ACC112 (cell line): ENCODE results near the gene LPCAT3.
"Not testable (repeated sequence)": the region's sequence is repeated elsewhere in the genome, so short reads cannot be mapped to it uniquely, and the experiment has no call there.

Experiments
- H2AFZ ChIP-seq: fragments of 200-600 bp; sonication (generic); one replicate; pipeline ENCODE4 v1.6.0; 2017; ENCODE audit warnings: antibody characterized with exemption, low read length; ENCODE audit not compliant: unreplicated experiment
- H3K27ac ChIP-seq: fragments of 200-600 bp; sonication (generic); 2 replicates; pipeline ENCODE4 v1.5.1; 2014; ENCODE audit warnings: low read depth, mild to moderate bottlenecking, antibody characterized with exemption, low read length, moderate library complexity
- H3K27me3 ChIP-seq: fragments of 200-600 bp; sonication (generic); 2 replicates; pipeline ENCODE4 v1.6.1; 2014; ENCODE audit warnings: mild to moderate bottlenecking, antibody characterized with exemption, low read length, moderate library complexity, mixed read lengths; ENCODE audit not compliant: insufficient read depth
- H3K36me3 ChIP-seq: fragments of 200-600 bp; sonication (generic); 2 replicates; pipeline ENCODE4 v1.6.1; 2016; ENCODE audit warnings: mild to moderate bottlenecking, antibody characterized with exemption, low read length, moderate library complexity, mixed read lengths; ENCODE audit not compliant: insufficient read depth
- H3K4me1 ChIP-seq: fragments of 200-600 bp; sonication (generic); one replicate; pipeline ENCODE4 v1.6.1; 2016; ENCODE audit warnings: low read length, mixed read lengths; ENCODE audit not compliant: insufficient read depth, unreplicated experiment, control insufficient read depth
- H3K4me3 ChIP-seq: fragments of 200-600 bp; sonication (generic); 2 replicates; pipeline ENCODE4 v1.5.1; 2014; ENCODE audit warnings: mild to moderate bottlenecking, low read depth, low read length
- H3K79me2 ChIP-seq: fragments of 200-600 bp; sonication (generic); one replicate; pipeline ENCODE4 v1.6.0; 2016; ENCODE audit warnings: low read length; ENCODE audit not compliant: control insufficient read depth, unreplicated experiment, insufficient read depth

Gene LPCAT3

DNA sequence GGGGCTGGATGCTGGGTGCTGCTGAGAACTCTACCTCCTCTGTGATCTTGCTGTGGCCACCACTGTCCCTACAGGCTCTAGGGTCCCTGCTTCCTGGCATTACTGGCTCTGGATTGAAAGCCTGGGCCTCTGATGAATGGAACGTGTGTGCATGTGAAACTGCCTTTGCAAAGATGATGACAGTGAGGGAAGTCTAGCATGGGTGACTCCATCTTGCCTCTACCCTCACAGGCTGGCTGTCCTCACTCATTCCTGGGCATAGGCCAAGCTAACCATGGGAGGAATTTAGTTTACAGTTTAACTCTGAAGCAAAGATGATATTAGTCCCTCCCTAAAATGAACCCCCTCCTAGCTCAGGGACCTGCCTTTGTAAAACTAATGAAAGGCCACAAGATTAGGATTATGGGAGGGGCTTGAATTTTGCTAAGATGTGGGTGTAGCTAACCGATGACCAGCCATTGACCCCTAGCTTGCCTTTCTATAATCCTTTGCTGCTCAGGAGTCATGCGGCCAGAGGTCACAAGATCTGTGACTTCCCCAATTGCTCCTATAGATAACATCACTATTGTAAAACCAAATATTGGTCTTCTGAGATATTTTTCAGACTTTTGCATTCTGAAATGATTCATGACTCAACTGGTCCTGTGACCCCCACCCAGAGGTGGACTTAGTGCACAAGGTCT lies 40.0 kb upstream of the LPCAT3 start:
- Histone ChIP-seq H3K27me3 (peaks cover 7% of the 10 kb centered on the region; the same call in 1 of the 2 replicates), H3K27ac (no peak overlapping the region), H3K36me3 (no peaks in the 10 kb centered on the region), H3K4me3 (no peak overlapping the region), H3K4me1 (peaks cover 16% of the 10 kb centered on the region), H3K79me2 (peaks cover 6% of the 10 kb centered on the region), H2AFZ (no peak overlapping the region)

GRCh38 chr12:7055736-7056135 lies 37.5 kb upstream of the LPCAT3 start:
- not testable (repeated sequence) for H3K4me1 ChIP-seq, H3K27ac ChIP-seq, H2AFZ ChIP-seq, H3K4me3 ChIP-seq, H3K79me2 ChIP-seq, H3K36me3 ChIP-seq
- peaks cover 24% of the 10 kb centered on the region; the same call in 1 of the 2 replicates for H3K27me3 ChIP-seq

GRCh38 chr12:7054925-7055324 lies 36.6 kb upstream of the LPCAT3 start:
- no peak overlapping the region for H2AFZ ChIP-seq
- peaks cover 3% of the 10 kb centered on the region for H3K4me1 ChIP-seq
- peaks cover 25% of the 10 kb centered on the region; the same call in 1 of the 2 replicates for H3K27me3 ChIP-seq
- H3K79me2 ChIP-seq: no peaks in the 10 kb centered on the region
- no peak overlapping the region for H3K4me3 ChIP-seq
- H3K27ac ChIP-seq: no peak overlapping the region
- H3K36me3 ChIP-seq: no peaks in the 10 kb centered on the region

GRCh38 chr12:7049973-7050372 lies 31.7 kb upstream of the LPCAT3 start:
- H2AFZ ChIP-seq, H3K79me2 ChIP-seq, H3K36me3 ChIP-seq, H3K4me3 ChIP-seq, H3K4me1 ChIP-seq, H3K27ac ChIP-seq: not testable (repeated sequence)
- H3K27me3 ChIP-seq: peaks cover 18% of the 10 kb centered on the region; the same call in 1 of the 2 replicates

DNA sequence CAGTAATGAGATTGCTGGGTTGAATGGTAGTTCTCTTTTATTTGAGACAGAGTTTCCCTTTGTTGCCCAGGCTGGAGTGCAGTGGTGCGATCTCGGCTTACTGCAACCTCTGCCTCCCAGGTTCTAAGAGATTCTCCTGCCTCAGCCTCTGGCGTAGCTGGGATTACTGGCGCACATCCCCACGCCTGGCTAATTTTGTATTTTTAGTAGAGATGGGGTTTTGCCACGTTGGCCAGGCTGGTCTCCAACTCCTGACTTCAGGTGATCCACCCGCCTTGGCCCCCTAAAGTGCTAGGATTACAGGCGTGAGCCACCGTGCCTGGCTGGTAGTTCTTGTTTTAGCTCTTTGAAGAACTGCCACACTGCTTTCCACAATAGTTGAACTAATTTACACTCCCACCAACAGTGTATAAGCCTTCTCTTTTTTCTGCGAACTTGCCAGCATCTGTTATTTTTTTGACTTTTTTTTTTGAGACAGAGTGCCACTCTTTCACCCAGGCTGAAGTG lies 31.2 kb upstream of the LPCAT3 start:
- not testable (repeated sequence) for H3K27ac ChIP-seq, H3K79me2 ChIP-seq, H2AFZ ChIP-seq, H3K36me3 ChIP-seq, H3K4me3 ChIP-seq, H3K4me1 ChIP-seq
- peaks cover 18% of the 10 kb centered on the region; the same call in 1 of the 2 replicates for H3K27me3 ChIP-seq

GRCh38 chr12:7047306-7047705 lies 29.0 kb upstream of the LPCAT3 start:
- H3K27me3 ChIP-seq: peaks cover 14% of the 10 kb centered on the region; the same call in 1 of the 2 replicates

DNA sequence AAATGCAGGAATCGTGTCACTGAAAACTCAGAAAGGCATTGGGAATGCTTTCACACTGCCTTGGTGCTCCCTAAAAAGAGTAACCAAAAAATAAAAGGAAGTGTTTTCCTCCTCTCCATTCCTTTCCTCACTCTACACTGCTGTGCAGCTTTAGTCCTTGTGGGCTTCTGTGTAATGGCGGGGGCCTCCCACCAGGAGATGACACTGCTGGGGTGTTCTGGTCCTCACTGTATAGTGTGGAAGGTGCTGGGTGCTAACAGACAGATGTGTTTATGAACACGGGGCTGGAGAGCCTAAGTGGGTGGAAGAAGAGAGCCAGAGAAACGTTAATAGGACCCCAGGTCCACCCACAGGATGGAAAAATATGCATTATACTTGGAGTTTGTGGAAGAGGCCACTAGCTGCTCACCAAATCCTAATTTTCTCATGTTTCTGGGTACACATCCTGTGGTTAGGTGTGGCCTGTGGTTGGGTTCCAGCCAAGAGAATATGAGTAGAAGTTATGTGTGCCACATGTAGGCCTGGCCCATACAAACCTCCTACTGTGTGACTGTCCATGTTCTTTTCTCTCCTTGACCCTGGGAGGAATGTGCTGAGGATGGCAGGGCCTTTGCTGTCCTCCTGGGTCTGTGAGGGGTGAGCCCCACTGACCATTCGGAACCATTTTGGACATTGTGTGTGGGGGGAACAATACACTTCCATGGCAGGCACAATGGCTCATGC lies 28.3 kb upstream of the LPCAT3 start:
- Histone ChIP-seq H3K4me3 (no peak overlapping the region), H3K27me3 (0 out of 2 replicates have a peak, but pooled peaks cover 9% of the 10 kb centered on the region), H3K4me1 (no peaks in the 10 kb centered on the region), H2AFZ (no peak overlapping the region), H3K36me3 (no peaks in the 10 kb centered on the region), H3K79me2 (no peaks in the 10 kb centered on the region), H3K27ac (no peak overlapping the region)

More at GRCh38 chr12:7047306-7047705, 29.0 kb upstream of the LPCAT3 start:
- no peak overlapping the region for H3K4me3 ChIP-seq
- H3K79me2 ChIP-seq: no peaks in the 10 kb centered on the region
- H3K36me3 ChIP-seq: no peaks in the 10 kb centered on the region
- no peaks in the 10 kb centered on the region for H3K4me1 ChIP-seq
- no peak overlapping the region for H2AFZ ChIP-seq
- no peak overlapping the region for H3K27ac ChIP-seq

DNA sequence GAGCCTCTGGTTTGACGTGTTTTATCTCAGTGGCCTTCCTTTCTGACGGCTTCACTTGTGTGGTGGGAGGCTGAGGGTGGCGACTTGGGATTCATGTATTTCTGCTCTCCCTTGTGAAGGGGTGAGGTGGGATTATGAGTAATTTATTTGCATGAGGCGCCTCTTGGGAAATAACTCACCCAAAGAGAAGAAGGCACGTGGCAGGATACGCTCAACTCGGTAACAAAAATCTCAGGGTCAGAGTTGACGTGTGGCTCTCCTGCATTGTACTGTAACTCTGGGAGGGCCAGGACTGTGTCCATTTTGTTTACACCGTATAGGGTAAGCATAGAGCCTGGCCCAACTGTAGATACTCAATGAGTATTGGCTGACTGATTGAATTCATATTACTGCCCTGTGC lies 27.6 kb upstream of the LPCAT3 start:
- Histone ChIP-seq H3K79me2 (no peaks in the 10 kb centered on the region), H3K27ac (no peak overlapping the region), H3K27me3 (0 out of 2 replicates have a peak, but pooled peaks cover 3% of the 10 kb centered on the region), H2AFZ (no peak overlapping the region), H3K4me1 (no peaks in the 10 kb centered on the region), H3K4me3 (no peak overlapping the region), H3K36me3 (no peaks in the 10 kb centered on the region)

DNA sequence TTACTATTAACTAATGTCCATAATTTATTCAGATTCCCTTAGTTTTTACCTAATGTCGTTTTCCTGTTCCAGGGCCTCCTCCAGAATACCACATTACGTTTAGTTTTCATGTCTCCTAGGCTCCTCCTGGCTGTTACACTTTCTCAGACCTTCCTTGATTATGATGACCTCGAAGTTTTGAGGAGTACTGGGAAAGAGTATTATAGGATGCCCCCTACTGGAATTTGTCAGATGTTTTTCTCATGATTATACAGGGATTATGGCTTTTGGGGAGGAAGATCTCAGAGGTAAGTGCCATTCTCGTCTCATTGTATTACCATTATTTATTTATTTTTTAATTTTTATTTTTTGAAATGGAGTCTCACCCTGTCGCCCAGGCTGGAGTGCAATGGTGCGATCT lies 24.6 kb upstream of the LPCAT3 start:
- Histone ChIP-seq H3K4me3 (no peak overlapping the region), H3K27ac (no peak overlapping the region), H2AFZ (peak overlapping the region; percentile 31), H3K36me3 (no peaks in the 10 kb centered on the region), H3K4me1 (no peaks in the 10 kb centered on the region), H3K79me2 (no peaks in the 10 kb centered on the region), H3K27me3 (no peaks in the 10 kb centered on the region)

- H3K27me3 ChIP-seq: peaks cover 4% of the 10 kb centered on the region; the same call in 1 of the 2 replicates
- H3K36me3 ChIP-seq: no peaks in the 10 kb centered on the region
- H3K4me3 ChIP-seq: no peak overlapping the region
Measured at GRCh38 chr12:7039403-7039802, 21.1 kb upstream of the LPCAT3 start.

More at GRCh38 chr12:7039403-7039802, 21.1 kb upstream of the LPCAT3 start:
- Histone ChIP-seq H3K79me2 (no peaks in the 10 kb centered on the region), H2AFZ (no peak overlapping the region), H3K27ac (no peak overlapping the region), H3K4me1 (no peaks in the 10 kb centered on the region)
